NCI-H2227 (cell line): Measurements from ENCODE around the gene RBP3.

Experiments
- DNase-seq: peaks from one replicate; lab custom pipeline; 2025; ENCODE audit not compliant: unreplicated experiment; lab: John Stamatoyannopoulos, UW

The RBP3 gene

DNA sequence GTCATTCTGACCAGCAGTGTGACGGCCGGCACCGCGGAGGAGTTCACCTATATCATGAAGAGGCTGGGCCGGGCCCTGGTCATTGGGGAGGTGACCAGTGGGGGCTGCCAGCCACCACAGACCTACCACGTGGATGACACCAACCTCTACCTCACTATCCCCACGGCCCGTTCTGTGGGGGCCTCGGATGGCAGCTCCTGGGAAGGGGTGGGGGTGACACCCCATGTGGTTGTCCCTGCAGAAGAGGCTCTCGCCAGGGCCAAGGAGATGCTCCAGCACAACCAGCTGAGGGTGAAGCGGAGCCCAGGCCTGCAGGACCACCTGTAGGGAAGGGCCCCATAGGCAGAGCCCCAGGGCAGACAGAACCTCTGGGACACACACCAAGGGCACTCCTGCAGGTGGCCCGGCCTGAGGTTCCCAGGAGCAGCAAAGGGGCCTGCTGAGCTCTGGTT, 9.0 kb downstream of the RBP3 start:
- no peak for DNase-seq

DNA sequence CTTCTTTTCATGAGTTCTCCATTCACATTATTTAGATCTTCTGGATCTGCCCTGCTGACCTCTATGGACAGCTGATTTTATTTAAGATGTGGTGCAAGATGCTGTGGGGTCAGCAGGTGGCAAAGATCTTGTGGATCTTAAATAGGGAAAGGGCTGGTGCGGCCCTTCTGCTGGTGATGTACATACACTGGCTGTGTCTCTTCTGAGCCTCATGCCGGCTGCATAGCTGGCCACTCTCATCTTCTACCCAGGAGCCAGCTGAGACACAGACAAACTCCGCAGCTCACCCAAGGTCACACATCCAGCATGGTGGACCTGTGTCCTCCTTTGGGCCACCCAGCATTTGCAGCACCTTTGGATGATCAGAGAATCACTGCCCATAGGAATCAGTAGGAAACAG, 9.7 kb downstream of the RBP3 start:
- no peak for DNase-seq

DNA sequence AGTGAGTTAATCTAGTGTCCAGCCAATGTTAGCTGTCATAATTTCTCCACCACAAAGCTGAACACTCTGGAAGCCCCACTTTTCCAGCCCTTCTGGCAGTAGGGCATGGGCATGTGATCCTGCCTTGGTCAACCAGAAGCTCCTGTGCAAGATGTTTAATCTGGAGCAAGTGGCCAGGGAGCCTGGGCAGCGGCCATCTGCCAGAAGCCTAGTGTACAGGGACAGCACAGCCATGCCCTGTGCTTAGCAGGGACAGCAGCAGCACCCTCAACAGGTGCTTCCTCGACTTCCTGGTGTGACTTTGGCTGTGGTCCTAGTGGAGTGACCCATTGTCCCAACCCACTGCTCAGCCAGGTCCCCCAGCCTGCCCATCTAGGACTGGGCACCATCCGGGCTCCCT, 10.3 kb downstream of the RBP3 start:
- no peak for DNase-seq

DNA sequence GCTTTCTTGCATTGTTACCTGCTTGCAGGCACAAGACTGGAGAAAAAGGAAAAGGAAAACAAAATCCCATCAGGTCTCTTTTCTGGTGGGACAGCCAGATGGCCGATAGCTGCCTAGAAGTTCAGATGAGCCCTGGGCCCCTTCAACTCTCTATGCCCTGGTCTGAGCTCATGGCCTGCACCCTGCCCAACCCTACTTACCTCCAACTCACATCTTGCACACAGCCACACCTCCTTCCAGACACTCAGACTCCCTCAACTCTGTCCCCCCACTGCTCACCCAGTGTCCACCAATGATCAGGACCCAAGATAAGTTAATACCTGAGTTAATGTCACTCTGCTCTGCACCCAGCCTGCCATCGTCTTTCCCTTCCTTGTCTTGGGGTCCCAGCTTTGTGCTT, 10.9 kb downstream of the RBP3 start:
- DNase-seq: no peak

DNA sequence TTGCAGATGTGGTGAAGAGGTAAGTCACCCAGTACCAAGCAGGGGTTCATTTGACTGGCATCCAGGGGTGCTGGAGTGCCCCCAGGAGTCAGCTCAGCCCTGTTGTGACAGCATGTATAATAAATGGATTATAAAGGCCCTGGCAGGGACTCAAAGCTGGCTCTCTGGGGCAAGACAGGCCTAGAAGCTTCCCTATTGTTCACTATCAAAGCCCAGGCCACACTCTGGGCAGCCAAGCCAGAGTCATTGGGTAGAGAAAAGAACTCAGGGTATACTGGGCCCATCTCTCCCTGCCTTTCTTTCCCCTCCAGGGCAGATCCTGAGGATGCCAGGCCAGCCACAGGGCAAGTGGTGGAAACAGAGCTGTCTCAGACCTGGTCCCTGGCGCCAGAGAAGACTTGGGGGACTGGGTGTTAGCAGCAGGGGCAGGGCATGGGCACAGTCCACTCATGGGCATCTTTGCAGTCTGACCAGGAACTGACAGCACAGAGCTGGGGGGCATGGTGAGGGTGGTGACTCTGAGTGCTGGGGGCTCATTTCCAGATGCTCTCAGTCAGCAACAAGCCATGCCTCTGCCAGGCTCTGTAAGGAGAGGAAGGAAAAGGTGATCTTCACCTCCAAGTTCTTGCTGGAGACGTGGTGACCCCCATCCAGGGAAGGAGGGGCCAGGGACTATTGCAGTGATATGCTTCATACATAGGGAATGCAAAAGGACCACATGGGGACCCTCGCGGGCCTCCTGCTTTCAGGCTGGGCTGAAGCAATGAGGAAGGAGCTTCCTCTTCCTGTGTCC, 11.7 kb downstream of the RBP3 start:
- DNase-seq: no peak

DNA sequence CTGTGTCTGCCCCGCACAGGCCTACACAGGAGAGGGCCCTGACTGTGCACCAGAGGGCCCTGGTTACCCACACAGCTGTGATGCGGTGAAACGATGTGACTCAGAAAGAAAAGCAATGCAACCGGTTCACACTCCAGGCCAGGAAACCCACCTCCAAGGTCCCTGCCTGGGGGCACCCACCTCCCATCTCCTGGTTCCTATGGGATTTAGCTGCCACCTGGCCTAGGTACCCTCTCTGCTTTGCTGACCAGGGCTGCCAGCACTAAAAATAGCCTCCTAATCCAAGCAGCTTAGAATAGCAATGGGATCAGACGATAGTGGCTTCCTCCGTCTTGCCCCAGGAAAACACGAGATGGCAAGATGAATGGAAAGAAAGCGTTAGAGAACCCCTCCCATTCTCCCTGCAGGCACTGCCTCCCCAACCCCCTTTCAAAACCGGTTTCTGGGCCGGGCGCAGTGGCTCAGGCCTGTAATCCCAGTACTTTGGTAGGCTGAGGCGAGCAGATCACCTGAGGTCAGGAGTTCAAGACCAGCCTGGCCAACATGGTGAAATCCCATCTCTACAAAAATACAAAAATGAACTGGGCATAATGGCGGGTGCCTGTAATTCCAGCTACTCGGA, 12.4 kb downstream of the RBP3 start:
- DNase-seq: no peak

DNA sequence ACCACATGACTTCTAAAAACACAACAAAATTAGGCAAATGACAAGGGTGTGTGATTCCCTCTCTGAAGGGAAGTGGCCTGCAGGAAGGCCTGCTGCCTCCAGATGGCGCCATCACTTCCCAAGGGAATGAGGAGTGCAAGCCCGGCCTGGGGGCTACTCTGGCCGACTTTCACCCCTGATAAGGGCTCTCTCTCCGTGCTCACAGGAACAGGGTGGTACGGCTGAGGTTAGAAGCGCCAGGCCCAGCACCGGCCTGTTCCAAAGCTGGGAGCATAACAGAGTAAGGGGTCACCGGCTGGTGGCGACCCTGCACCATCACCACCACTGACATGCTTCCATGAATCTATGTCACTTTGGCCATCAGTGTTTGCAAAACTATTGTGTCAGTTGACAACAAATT, 13.1 kb downstream of the RBP3 start:
- peak; percentile 11 for DNase-seq

DNA sequence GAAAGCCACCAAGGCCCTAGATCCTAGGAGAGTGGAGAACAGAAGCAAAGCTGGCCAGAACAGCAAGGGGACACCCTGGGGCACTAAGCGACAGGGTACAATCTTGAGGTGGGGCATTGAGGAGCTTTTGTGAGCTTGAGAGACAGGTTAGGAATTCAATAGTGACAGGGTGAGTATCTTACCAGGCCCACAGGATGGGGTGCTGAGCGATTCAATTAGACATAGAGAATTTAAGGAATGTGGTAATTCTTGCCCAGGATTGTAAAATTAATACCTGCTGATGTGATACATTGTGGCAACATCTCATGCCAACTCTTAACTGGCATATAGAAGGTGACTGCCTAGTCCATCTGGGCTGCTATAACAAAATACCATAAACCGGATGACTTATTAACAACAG, 14.0 kb downstream of the RBP3 start:
- no peak for DNase-seq

DNA sequence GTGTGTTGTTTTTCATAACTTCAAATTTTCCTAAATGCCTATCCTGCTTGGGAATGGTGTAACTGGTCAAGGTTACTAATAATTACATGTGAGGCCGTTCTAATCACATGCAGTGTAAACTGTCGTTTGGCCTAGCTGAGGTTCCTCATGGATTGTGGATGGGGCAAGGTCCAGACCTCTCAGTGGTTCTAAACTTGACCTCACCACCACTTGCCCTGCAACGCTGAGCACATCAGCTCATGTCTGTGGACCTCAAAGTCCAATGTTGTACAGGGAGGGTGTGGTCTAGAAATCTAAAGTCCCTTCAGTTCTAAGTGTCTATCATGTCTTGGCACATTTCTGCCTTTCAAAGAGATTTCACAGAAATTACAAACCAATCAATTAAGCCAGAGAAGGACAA, 15.6 kb downstream of the RBP3 start:
- no peak for DNase-seq

DNA sequence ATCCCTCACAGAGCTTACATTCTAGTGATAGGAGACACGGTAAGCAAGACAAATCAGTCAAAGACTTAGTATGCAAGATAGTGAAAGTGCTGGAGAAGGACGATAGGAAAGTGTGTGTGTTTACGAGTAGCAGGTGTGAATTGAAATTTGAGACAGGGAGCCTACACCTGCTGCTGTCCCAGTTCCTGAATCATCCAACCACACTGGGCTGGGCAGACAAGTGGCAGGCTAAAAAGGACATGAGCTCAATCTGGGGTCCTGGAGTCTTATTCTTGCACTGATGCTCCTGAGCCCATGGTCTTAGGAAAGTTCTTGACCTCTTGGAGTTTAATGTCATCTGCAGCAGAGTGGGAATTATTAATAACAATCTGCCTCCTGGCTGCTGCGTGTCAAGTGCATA, 16.2 kb downstream of the RBP3 start:
- DNase-seq: no peak

DNA sequence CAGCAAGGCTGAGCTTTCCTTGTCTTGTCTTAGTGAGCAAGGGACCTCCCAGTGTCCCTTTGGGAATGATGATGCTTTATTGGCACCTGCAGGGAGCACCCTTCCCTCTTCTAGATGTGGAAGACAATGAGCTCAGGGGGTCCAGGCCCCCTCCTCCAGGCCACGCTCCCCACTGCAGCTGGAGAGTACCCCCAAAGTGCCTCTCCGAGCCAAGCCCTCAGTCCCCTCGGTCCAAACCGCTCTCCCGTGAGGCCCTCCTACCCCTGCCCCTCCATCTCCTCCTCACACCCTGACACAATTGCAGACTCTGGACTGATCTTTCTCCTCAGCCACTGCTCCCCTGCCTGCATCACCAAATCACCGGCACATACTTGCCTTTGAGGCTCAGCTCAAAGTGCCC, 16.7 kb downstream of the RBP3 start:
- no peak for DNase-seq

DNA sequence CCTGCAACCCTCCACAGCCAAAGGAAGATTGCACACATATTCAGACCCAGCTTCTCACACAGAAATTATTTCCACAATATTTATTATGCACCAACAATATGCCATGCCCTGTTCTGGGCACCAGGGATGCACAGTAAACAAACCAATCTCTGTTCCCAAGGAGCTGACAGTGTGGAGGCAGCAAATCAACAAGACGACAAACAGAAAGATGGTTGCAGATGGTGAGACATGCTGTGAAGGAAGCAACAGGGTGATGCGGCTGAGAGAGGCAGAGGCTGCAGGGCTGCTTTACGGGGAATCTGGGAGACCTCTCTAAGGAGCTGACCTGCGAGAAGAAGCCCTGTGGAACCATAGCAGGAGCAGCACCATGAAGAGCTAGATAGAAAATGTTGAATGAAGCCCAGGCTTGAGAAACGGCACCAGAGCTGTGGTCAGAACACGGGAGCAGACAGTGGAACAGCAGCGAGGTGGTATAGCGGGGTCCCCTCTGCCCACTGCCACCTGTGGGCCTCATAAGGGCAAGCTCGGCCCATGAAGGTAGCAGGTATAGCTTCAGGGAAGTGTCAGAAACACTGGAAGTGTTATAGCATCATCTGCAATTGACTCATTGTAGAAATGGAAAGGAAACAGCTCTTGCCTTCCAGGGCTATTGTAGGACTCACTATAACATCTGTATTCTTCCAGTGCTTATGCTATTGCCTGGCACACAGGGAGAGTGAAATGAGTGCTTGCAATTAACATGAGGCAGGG, 17.4 kb downstream of the RBP3 start:
- DNase-seq: no peak

DNA sequence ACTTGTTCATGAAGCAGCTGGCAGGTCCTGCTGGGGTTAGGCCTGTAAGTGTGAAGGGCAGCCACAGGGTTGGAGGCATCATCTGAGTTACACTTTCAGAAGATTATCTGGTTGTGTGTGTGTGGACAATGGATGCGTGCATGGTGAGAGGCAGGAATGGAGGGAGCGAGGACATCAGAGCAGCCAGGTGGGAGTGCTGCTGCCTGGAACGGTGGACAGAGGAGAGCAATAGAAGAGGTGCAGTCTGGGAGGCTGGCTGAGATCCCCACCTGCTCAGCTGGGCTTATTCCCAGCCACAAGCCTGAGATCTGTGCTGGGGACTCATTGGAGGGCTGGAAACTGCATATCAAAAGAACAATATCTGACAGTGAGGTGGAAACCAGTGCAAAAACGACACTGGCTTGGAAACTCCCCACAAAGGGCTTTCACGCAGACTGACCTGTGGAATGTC, 18.0 kb downstream of the RBP3 start:
- no peak for DNase-seq

DNA sequence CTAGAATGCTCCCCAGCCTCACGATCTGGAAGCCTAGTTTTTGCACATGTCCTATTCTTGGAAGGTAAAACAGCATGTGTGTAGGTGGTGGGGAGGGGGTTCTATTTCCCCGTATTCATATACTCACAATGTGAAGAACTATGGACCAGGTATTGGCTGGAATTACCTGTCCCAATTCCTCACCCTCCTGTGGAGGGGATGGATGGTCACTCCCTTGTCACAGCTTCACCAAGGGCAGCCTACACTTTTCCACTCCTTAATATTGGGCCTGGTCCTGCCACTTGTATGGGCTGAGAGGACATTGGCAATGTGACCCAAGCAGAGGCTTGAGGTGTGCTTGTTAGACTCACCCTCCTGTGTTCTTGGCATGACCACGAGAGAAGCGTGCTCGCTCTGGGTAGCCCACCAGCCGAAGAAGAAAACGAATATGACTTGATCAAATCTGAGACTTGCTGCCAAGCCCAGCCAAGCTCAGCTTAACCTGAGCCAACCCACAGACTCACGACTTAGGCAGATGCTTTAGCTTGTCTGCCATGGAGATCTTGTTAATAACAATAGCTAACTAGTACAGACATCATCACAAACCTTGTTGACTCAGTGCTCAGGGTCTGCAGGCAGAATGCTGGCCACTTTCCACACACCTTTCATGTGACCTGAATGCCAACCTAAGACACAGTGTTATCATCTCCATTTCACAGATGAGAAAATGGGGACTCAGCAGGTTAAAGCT, 18.7 kb downstream of the RBP3 start:
- no peak for DNase-seq

DNA sequence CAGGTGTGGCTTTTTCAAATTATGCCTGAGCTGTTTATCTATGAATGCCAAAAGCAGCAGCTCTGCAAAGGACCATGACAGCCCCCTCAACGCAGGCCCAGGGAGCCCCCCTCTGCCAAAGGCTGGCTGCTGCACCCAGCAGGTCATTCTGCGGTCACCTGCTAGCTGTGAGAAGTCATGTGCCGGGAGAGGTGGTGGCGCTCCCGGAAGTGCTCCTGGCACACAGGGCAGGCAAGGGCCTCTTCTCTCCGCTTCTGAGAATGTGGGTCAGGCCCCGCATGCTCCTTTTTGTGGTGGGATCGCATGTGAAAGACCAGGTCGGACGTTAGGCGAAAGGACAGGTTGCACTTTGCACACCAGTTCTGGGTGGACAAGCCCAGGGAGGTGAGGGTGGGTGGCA, 19.5 kb downstream of the RBP3 start:
- no peak for DNase-seq

DNA sequence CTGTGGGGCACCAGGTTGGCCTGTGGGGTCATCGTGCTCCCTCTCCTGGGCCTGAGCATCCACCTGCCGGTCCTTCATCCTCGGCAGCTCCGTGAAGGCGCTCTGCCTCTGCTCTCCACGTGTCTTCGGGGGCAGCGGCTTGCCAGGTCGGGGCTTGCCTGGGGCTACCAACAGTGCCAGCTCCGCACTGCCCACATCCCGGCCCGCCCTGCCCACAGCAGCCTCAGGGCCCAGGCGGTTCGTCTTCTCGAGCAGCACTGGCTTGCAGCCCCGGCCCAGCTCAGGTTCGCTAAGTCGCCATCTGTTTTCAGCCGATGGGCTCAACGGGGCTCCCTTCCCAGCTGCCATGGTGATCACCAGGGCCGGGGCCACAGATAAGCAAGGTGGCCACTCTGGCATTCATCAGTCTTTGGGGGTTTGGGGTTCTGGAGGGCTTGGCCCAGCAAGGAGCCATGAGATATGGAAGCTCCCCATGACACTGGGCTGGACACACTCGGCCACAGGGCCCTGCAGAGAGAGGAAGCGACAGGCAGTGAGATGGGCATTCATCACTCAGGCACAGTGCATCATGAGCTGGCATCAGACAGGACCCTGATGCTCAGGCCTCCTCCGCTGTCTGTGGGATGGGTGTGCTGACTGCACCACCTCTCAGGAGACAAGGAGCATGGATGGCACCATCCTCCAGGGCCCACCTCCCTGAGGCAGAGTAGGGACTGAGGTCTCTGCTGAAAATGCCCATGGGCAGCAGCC, 20.4 kb downstream of the RBP3 start:
- DNase-seq: no peak

DNA sequence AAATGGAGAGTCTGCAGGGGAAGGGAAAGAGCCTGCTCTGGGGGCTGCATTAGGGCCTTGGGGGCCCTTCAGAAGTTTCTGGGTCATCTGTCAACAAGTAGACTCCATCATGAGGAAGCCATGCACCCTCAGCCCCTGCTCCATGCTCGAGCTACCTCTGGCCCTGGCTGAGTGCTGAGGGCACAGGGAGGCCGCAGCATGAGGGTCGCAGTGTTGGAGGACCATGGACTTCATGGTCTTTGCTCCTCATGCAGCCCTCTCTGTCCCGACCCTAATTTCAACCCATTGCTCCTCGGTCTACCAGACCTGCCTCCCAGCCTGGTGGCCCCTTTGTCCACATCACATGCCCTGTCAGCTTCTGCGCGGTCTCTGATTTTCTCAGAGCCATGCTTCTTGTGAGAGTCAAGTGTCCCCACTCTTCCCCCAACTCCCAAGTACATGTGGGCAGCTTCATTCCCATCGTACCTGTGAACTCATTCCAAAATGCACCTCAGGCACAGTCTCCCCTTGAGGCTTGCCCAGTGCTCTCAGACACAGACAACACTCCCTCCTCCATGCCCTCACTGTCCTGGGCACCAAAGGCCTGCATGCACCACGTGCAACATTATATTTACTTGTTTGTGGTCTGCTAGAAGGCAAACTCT, 21.2 kb downstream of the RBP3 start:
- DNase-seq: no peak

DNA sequence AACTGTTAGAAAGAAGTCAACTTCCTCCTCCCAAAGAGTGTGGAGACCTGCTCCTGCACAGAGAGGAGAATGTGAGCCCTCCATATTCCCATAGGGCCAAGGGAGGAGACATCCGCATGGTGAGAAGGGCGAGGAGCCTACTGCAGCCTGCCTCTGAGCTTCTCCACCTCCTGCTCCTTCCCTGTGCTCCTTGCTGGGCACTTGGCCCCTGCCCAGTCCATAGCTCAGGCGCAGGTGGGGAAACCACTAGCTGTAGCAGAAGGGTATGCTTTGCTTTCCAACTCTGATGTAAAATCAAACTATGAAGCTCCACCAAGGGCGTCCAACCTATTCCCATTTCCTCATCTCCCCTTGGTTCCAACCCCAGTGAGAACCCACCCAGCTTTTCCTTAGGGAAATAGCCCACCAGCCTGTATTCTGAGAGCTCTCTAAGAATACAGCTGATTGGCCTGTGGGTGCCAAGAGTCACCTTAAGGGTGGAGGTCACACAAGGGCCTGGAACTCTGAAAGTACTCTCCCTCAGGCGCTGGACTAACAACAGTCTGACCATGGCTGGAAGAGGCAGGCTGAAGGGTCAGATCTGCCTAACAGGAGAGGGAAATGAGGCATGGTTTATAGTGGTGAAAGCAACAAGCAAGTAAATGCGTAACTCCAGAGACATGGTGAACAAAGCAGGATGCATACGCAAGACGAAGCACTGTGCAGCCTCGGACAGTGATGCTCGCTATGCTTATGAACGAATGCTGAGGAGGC, 22.0 kb downstream of the RBP3 start:
- DNase-seq: no peak

DNA sequence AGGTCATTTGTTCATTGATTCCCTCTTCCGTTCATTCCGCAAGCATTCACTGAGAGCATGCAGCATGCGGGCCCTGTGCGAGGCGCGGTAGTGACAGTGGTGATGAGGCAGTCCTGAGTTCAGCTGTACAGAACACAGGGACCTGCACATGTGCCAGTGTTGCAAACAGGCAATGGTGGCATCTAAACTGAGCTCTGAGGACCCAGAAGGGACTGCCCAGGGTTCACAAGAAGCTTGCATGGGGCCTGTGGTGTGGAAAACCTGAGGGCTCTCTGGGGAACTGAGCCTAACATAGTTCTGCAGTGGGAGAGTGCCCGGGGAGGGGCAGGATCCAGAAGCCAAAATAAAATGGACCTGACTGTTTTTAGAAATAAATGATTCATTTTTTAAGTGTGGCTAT, 22.7 kb downstream of the RBP3 start:
- no peak for DNase-seq
